WTC11 (cell line): Measurements from ENCODE around the gene LRMDA. TPM values are rescaled to one million over a fixed set of nuclear protein-coding genes. Genes with fewer than 3 reads are reported as not detected.

Experiments used
- ATAC-seq: fragments of 200-7000 bp; cut with Tn5 transposase; 2 replicates; pipeline ENCODE4 v1.10.0; 2021; ENCODE audit warnings: mild to moderate bottlenecking, moderate library complexity
- CTCF ChIA-PET: fragments of 300-600 bp; sonication (Branson Sonifier 250); formaldehyde crosslinking; loops from one replicate; lab custom pipeline; 2021; ENCODE audit warnings: antibody characterized with exemption; lab: Charles Lee
- POLR2A ChIA-PET: fragments of 350-600 bp; sonication (Branson Sonifier 250); formaldehyde crosslinking; loops from one replicate; lab custom pipeline; 2021; ENCODE audit warnings: antibody characterized with exemption; lab: Charles Lee
- DNase-seq: peaks from one replicate; pipeline ENCODE4 v3.0.0; 2021; ENCODE audit warnings: low spot score
- H3K27ac Mint-ChIP-seq: 2 replicates; pipeline ENCODE4 v1.8.0; 2021; ENCODE audit warnings: mixed read lengths
- H3K27me3 Mint-ChIP-seq: 2 replicates; pipeline ENCODE4 v1.8.0; 2021; ENCODE audit warnings: low read depth, mild to moderate bottlenecking, moderate library complexity, mixed read lengths
- H3K36me3 Mint-ChIP-seq: 2 replicates; pipeline ENCODE4 v1.8.0; 2021; ENCODE audit warnings: mixed read lengths
- H3K4me1 Mint-ChIP-seq: 2 replicates; pipeline ENCODE4 v1.8.0; 2022; ENCODE audit warnings: mixed read lengths
- H3K4me3 Mint-ChIP-seq: 2 replicates; pipeline ENCODE4 v1.8.0; 2021; ENCODE audit warnings: mild to moderate bottlenecking, moderate library complexity, mixed read lengths
- H3K9me3 Mint-ChIP-seq: 2 replicates; pipeline ENCODE4 v1.8.0; 2021; ENCODE audit warnings: mixed read lengths
- ATF6 ChIP-seq: sonication (generic); formaldehyde crosslinking; IDR thresholded peaks from 2 replicates; pipeline ENCODE4 v1.8.1; 2023; ENCODE audit warnings: mild to moderate bottlenecking, missing genetic modification reagents
- IRF1 ChIP-seq: sonication (generic); formaldehyde crosslinking; IDR thresholded peaks from 2 replicates; pipeline ENCODE4 v1.8.0; 2023; ENCODE audit warnings: missing genetic modification reagents
- JAZF1 ChIP-seq: fragments of 250-450 bp; sonication (Bioruptor Pico); IDR thresholded peaks from 2 replicates; pipeline ENCODE4 v1.9.0; 2021; ENCODE audit warnings: moderate library complexity, mild to moderate bottlenecking, inconsistent platforms
- MLX ChIP-seq: sonication (generic); formaldehyde crosslinking; IDR thresholded peaks from 2 replicates; pipeline ENCODE4 v1.8.1; 2023; ENCODE audit warnings: mild to moderate bottlenecking, missing genetic modification reagents, moderate library complexity
- NFATC4 ChIP-seq: fragments of 250-450 bp; sonication (Bioruptor Pico); IDR thresholded peaks from 2 replicates; pipeline ENCODE4 v1.9.0; 2021; ENCODE audit warnings: mild to moderate bottlenecking
- NR2C2 ChIP-seq: sonication (generic); formaldehyde crosslinking; IDR thresholded peaks from 2 replicates; pipeline ENCODE4 v1.8.0; 2022; ENCODE audit warnings: mild to moderate bottlenecking, missing genetic modification reagents
- NR3C1 ChIP-seq: sonication (generic); formaldehyde crosslinking; conservative IDR thresholded peaks from 2 replicates; pipeline ENCODE4 v1.8.1; 2023; ENCODE audit warnings: low read depth, mild to moderate bottlenecking, missing genetic modification reagents
- OVOL2 ChIP-seq: fragments of 250-450 bp; sonication (Bioruptor Pico); IDR thresholded peaks from 2 replicates; pipeline ENCODE4 v1.9.0; 2021; ENCODE audit warnings: mild to moderate bottlenecking, borderline replicate concordance
- SOX15 ChIP-seq: fragments of 250-450 bp; sonication (Bioruptor Pico); IDR thresholded peaks from 2 replicates; pipeline ENCODE4 v1.9.0; 2021; ENCODE audit warnings: mild to moderate bottlenecking
- ZNF121 ChIP-seq: sonication (generic); formaldehyde crosslinking; IDR thresholded peaks from 2 replicates; pipeline ENCODE4 v1.8.0; 2023; ENCODE audit warnings: missing genetic modification reagents
- ZNF219 ChIP-seq: sonication (generic); formaldehyde crosslinking; IDR thresholded peaks from 2 replicates; pipeline ENCODE4 v1.8.0; 2023; ENCODE audit warnings: missing genetic modification reagents, mild to moderate bottlenecking, borderline replicate concordance
- ZNF671 ChIP-seq: fragments of 250-450 bp; sonication (Bioruptor Pico); IDR thresholded peaks from 2 replicates; pipeline ENCODE4 v1.8.0; 2021; ENCODE audit warnings: mild to moderate bottlenecking
- total RNA-seq: library from RNA; stranded (reverse); gene quantifications from 3 replicates; pipeline ENCODE4 v1.2.3, GENCODE V29; 2021
- TF ChIP-seq, protein P1 (sequence below): fragments of 250-450 bp; sonication (Bioruptor Pico); IDR thresholded peaks from 2 replicates; pipeline ENCODE4 v1.9.0; 2021; ENCODE audit warnings: mild to moderate bottlenecking
- TF ChIP-seq, protein P2 (sequence below): fragments of 250-450 bp; sonication (Bioruptor Pico); IDR thresholded peaks from 2 replicates; pipeline ENCODE4 v1.9.0; 2021; ENCODE audit warnings: mild to moderate bottlenecking, borderline replicate concordance
- TF ChIP-seq, protein P3 (sequence below): fragments of 250-450 bp; sonication (Bioruptor Pico); IDR thresholded peaks from 2 replicates; pipeline ENCODE4 v2.1.2; 2022; ENCODE audit warnings: mild to moderate bottlenecking, moderate library complexity
- TF ChIP-seq, protein P4 (sequence below): sonication (generic); formaldehyde crosslinking; IDR thresholded peaks from 2 replicates; pipeline ENCODE4 v1.8.0; 2022; ENCODE audit warnings: mild to moderate bottlenecking, missing genetic modification reagents
- TF ChIP-seq, protein P5 (sequence below): sonication (generic); formaldehyde crosslinking; IDR thresholded peaks from 2 replicates; pipeline ENCODE4 v1.8.1; 2023; ENCODE audit warnings: mild to moderate bottlenecking, moderate library complexity, missing genetic modification reagents

The LRMDA gene
- total RNA-seq, 1 experiment from 2014 or later, result 0.92 TPM

- ATAC-seq, result no peak
- H3K36me3 Mint-ChIP-seq, result no peaks in the 10 kb centered on the region; the same call in 1 of the 2 replicates
- ChIA-PET POLR2A (no interaction called here), CTCF (no interaction called here)
- no peak overlapping the region for H3K4me3 Mint-ChIP-seq
- H3K4me1 Mint-ChIP-seq, result peaks cover 18% of the 10 kb centered on the region
- no peak for TF ChIP-seq MLX
- no peak for TF ChIP-seq ATF6 (CRISPR knock-in tag)
- TF ChIP-seq ZNF219 (CRISPR knock-in tag), result no peak
- no peak for TF ChIP-seq IRF1
- TF ChIP-seq SOX15, result no peak
- TF ChIP-seq, protein P1, sequence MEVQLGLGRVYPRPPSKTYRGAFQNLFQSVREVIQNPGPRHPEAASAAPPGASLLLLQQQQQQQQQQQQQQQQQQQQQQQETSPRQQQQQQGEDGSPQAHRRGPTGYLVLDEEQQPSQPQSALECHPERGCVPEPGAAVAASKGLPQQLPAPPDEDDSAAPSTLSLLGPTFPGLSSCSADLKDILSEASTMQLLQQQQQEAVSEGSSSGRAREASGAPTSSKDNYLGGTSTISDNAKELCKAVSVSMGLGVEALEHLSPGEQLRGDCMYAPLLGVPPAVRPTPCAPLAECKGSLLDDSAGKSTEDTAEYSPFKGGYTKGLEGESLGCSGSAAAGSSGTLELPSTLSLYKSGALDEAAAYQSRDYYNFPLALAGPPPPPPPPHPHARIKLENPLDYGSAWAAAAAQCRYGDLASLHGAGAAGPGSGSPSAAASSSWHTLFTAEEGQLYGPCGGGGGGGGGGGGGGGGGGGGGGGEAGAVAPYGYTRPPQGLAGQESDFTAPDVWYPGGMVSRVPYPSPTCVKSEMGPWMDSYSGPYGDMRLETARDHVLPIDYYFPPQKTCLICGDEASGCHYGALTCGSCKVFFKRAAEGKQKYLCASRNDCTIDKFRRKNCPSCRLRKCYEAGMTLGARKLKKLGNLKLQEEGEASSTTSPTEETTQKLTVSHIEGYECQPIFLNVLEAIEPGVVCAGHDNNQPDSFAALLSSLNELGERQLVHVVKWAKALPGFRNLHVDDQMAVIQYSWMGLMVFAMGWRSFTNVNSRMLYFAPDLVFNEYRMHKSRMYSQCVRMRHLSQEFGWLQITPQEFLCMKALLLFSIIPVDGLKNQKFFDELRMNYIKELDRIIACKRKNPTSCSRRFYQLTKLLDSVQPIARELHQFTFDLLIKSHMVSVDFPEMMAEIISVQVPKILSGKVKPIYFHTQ (CRISPR knock-in tag), result no peak
- TF ChIP-seq NR2C2 (CRISPR knock-in tag), result no peak
- H3K27me3 Mint-ChIP-seq, result no peaks in the 10 kb centered on the region
- H3K9me3 Mint-ChIP-seq, result peaks cover 15% of the 10 kb centered on the region
- no peak overlapping the region for H3K27ac Mint-ChIP-seq
- DNase-seq, result no peak
Observed at GRCh38 chr10:76399226-76399625, 967.8 kb downstream of the LRMDA start.

GRCh38 chr10:76401006-76401405 is 969.6 kb downstream of the LRMDA start:
- peaks cover 4% of the 10 kb centered on the region; the same call in 1 of the 2 replicates for H3K27me3 Mint-ChIP-seq
- DNase-seq (no peak), ATAC-seq (no peak)
- peaks cover 13% of the 10 kb centered on the region for H3K36me3 Mint-ChIP-seq
- ChIA-PET CTCF (no interaction called here), POLR2A (no interaction called here)
- H3K9me3 Mint-ChIP-seq, result peaks cover 31% of the 10 kb centered on the region
- TF ChIP-seq NR3C1 (CRISPR knock-in tag) (no peak), OVOL2 (no peak), ZNF121 (CRISPR knock-in tag) (no peak), ZNF671 (CRISPR knock-in tag) (no peak), ZNF219 (CRISPR knock-in tag) (no peak), JAZF1 (CRISPR knock-in tag) (no peak), NFATC4 (no peak)
- TF ChIP-seq, protein P2, sequence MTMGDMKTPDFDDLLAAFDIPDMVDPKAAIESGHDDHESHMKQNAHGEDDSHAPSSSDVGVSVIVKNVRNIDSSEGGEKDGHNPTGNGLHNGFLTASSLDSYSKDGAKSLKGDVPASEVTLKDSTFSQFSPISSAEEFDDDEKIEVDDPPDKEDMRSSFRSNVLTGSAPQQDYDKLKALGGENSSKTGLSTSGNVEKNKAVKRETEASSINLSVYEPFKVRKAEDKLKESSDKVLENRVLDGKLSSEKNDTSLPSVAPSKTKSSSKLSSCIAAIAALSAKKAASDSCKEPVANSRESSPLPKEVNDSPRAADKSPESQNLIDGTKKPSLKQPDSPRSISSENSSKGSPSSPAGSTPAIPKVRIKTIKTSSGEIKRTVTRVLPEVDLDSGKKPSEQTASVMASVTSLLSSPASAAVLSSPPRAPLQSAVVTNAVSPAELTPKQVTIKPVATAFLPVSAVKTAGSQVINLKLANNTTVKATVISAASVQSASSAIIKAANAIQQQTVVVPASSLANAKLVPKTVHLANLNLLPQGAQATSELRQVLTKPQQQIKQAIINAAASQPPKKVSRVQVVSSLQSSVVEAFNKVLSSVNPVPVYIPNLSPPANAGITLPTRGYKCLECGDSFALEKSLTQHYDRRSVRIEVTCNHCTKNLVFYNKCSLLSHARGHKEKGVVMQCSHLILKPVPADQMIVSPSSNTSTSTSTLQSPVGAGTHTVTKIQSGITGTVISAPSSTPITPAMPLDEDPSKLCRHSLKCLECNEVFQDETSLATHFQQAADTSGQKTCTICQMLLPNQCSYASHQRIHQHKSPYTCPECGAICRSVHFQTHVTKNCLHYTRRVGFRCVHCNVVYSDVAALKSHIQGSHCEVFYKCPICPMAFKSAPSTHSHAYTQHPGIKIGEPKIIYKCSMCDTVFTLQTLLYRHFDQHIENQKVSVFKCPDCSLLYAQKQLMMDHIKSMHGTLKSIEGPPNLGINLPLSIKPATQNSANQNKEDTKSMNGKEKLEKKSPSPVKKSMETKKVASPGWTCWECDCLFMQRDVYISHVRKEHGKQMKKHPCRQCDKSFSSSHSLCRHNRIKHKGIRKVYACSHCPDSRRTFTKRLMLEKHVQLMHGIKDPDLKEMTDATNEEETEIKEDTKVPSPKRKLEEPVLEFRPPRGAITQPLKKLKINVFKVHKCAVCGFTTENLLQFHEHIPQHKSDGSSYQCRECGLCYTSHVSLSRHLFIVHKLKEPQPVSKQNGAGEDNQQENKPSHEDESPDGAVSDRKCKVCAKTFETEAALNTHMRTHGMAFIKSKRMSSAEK (CRISPR knock-in tag), result no peak
- TF ChIP-seq, protein P3, sequence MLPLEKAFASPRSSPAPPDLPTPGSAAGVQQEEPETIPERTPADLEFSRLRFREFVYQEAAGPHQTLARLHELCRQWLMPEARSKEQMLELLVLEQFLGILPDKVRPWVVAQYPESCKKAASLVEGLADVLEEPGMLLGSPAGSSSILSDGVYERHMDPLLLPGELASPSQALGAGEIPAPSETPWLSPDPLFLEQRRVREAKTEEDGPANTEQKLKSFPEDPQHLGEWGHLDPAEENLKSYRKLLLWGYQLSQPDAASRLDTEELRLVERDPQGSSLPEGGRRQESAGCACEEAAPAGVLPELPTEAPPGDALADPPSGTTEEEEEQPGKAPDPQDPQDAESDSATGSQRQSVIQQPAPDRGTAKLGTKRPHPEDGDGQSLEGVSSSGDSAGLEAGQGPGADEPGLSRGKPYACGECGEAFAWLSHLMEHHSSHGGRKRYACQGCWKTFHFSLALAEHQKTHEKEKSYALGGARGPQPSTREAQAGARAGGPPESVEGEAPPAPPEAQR (CRISPR knock-in tag), result no peak
- TF ChIP-seq, protein P4, sequence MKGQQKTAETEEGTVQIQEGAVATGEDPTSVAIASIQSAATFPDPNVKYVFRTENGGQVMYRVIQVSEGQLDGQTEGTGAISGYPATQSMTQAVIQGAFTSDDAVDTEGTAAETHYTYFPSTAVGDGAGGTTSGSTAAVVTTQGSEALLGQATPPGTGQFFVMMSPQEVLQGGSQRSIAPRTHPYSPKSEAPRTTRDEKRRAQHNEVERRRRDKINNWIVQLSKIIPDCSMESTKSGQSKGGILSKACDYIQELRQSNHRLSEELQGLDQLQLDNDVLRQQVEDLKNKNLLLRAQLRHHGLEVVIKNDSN, result no peak
- TF ChIP-seq, protein P5, sequence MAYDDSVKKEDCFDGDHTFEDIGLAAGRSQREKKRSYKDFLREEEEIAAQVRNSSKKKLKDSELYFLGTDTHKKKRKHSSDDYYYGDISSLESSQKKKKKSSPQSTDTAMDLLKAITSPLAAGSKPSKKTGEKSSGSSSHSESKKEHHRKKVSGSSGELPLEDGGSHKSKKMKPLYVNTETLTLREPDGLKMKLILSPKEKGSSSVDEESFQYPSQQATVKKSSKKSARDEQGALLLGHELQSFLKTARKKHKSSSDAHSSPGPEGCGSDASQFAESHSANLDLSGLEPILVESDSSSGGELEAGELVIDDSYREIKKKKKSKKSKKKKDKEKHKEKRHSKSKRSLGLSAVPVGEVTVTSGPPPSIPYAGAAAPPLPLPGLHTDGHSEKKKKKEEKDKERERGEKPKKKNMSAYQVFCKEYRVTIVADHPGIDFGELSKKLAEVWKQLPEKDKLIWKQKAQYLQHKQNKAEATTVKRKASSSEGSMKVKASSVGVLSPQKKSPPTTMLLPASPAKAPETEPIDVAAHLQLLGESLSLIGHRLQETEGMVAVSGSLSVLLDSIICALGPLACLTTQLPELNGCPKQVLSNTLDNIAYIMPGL (CRISPR knock-in tag), result no peak
- H3K4me1 Mint-ChIP-seq, result peaks cover 25% of the 10 kb centered on the region
- no peak overlapping the region for H3K4me3 Mint-ChIP-seq
- H3K27ac Mint-ChIP-seq, result no peak overlapping the region
